ENCODE results near the gene SMO. TPM values are rescaled to one million over a fixed set of nuclear protein-coding genes. Genes with fewer than 3 reads are reported as not detected.

The SMO gene
- total RNA-seq, 1 experiment from 2014 or later = not detected

DNA sequence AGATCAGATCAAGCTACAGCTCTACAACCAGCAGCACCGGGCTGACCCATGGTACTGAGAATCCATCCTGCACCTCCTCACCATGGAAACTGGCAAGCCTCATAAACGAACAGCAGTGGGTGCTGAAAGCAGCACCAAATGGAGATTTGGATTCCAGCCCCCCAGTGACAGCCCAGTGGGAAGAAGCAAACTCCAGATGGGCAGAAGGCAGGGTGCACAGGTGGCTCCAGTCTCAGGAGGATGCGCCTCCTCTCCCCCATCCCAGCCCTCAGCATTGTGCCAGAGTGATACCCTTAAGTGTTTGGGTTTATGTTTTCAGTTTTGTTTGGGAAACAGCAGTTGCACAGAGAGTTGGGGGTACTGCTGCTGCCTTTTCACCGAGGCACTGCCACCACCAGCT is 20.6 kb upstream of the SMO start:
- H3K9me3 Mint-ChIP-seq (ENCODE audit: unreplicated experiment) = no peaks in the 10 kb centered on the region
- no peaks in the 10 kb centered on the region for H3K4me1 Mint-ChIP-seq (ENCODE audit: insufficient read depth, unreplicated experiment)
- intact Hi-C loops (cut with micrococcal nuclease) = no loop called here
- POLR2A ChIA-PET = interaction anchor here (0.5 kb wide), 1 partner anchor 64 kb away, joined by 3 read pairs; no protein-coding TSS in a partner anchor
- no peak for TF ChIP-seq CTCF (IDR thresholded peaks at IDR 0.05; ENCODE audit: unreplicated experiment)
- no peaks in the 10 kb centered on the region for H3K27me3 Mint-ChIP-seq (ENCODE audit: insufficient read depth, unreplicated experiment)
- no peaks in the 10 kb centered on the region for H3K36me3 Mint-ChIP-seq (ENCODE audit: insufficient read depth, unreplicated experiment)
- no peak overlapping the region for H3K4me3 Mint-ChIP-seq (ENCODE audit: unreplicated experiment)
- no peak overlapping the region for H3K27ac Mint-ChIP-seq (ENCODE audit: low read depth, unreplicated experiment)
- DNase-seq (ENCODE audit: unreplicated experiment) = no peak
- no TSS peak for BruUV-seq (replicated peaks)
- CTCF ChIA-PET = interaction anchor here (0.8 to 8.0 kb wide), 4 partner anchors 11 to 50 kb away, joined by 3 to 72 read pairs (median 3); no protein-coding TSS in a partner anchor

- H3K27me3 Mint-ChIP-seq (ENCODE audit: insufficient read depth, unreplicated experiment) = no peaks in the 10 kb centered on the region
- CTCF ChIA-PET = interaction anchor here (0.9 to 8.0 kb wide), 3 partner anchors 12 to 50 kb away, joined by 3 to 72 read pairs (median 3); no protein-coding TSS in a partner anchor
- intact Hi-C loops (cut with micrococcal nuclease) = no loop called here
- no peak overlapping the region for H3K4me3 Mint-ChIP-seq (ENCODE audit: unreplicated experiment)
- no peaks in the 10 kb centered on the region for H3K36me3 Mint-ChIP-seq (ENCODE audit: insufficient read depth, unreplicated experiment)
- no peaks in the 10 kb centered on the region for H3K4me1 Mint-ChIP-seq (ENCODE audit: insufficient read depth, unreplicated experiment)
- POLR2A ChIA-PET = interaction anchor here (0.5 to 1.3 kb wide), 2 partner anchors 26 to 63 kb away, joined by 3 read pairs; no protein-coding TSS in a partner anchor
- no peaks in the 10 kb centered on the region for H3K9me3 Mint-ChIP-seq (ENCODE audit: unreplicated experiment)
- DNase-seq (ENCODE audit: unreplicated experiment) = no peak
- no peak for TF ChIP-seq CTCF (IDR thresholded peaks at IDR 0.05; ENCODE audit: unreplicated experiment)
- no peak overlapping the region for H3K27ac Mint-ChIP-seq (ENCODE audit: low read depth, unreplicated experiment)
- BruUV-seq (replicated peaks) = no TSS peak
These were observed 20.0 kb upstream of the SMO start for GRCh38 chr7:129168231-129169021.

DNA sequence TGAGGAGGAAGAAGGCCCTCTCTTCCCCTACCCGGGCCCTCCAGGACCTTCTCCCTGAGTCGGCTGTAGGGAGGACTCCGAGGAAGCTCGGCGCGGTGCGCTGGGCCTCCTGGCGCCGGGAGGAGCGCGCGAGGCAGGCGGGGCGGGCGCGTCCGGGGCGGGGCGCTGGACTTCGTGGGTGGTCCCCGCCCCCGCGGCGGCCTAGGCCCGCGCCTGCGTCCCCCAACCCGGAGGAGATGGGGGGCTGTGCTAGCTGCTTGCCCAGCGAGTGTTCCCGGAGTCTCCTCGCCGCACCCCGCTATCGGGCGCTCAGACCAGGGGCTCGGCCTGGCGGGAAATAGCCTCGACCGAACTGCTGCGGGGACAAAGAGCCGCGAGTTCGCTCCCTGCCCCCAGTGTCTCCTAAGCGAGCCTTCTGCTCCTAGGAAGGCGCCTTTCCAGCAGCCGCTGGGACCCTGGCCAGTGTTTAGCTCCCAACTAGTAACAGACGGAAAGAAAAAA is 19.2 kb upstream of the SMO start:
- BruUV-seq (replicated peaks) = no TSS peak
- CTCF ChIA-PET = interaction anchor here (8.0 kb wide), 1 partner anchor 41 kb away, joined by 72 read pairs; no protein-coding TSS in a partner anchor
- Mint-ChIP-seq H3K4me1 (ENCODE audit: insufficient read depth, unreplicated experiment) (no peaks in the 10 kb centered on the region), H3K27ac (ENCODE audit: low read depth, unreplicated experiment) (no peak overlapping the region), H3K4me3 (ENCODE audit: unreplicated experiment) (no peak overlapping the region), H3K27me3 (ENCODE audit: insufficient read depth, unreplicated experiment) (no peaks in the 10 kb centered on the region), H3K9me3 (ENCODE audit: unreplicated experiment) (no peaks in the 10 kb centered on the region), H3K36me3 (ENCODE audit: insufficient read depth, unreplicated experiment) (no peaks in the 10 kb centered on the region)
- no peak for TF ChIP-seq CTCF (IDR thresholded peaks at IDR 0.05; ENCODE audit: unreplicated experiment)
- intact Hi-C loops (cut with micrococcal nuclease) = no loop called here
- POLR2A ChIA-PET = interaction anchor here (1.3 kb wide), 1 partner anchor 25 kb away, joined by 3 read pairs; no protein-coding TSS in a partner anchor
- no peak for DNase-seq (ENCODE audit: unreplicated experiment)

- ChIA-PET POLR2A (interaction anchor here (1.3 kb wide), 1 partner anchor 24 kb away, joined by 3 read pairs; no protein-coding TSS in a partner anchor), CTCF (interaction anchor here (8.0 kb wide), 1 partner anchor 41 kb away, joined by 72 read pairs; no protein-coding TSS in a partner anchor)
- TF ChIP-seq CTCF (IDR thresholded peaks at IDR 0.05; ENCODE audit: unreplicated experiment) = no peak
- no peak for DNase-seq (ENCODE audit: unreplicated experiment)
- intact Hi-C loops (cut with micrococcal nuclease) = no loop called here
- Mint-ChIP-seq H3K27me3 (ENCODE audit: insufficient read depth, unreplicated experiment) (no peaks in the 10 kb centered on the region), H3K9me3 (ENCODE audit: unreplicated experiment) (no peaks in the 10 kb centered on the region), H3K4me3 (ENCODE audit: unreplicated experiment) (no peak overlapping the region), H3K27ac (ENCODE audit: low read depth, unreplicated experiment) (no peak overlapping the region), H3K36me3 (ENCODE audit: insufficient read depth, unreplicated experiment) (no peaks in the 10 kb centered on the region), H3K4me1 (ENCODE audit: insufficient read depth, unreplicated experiment) (no peaks in the 10 kb centered on the region)
- BruUV-seq (replicated peaks) = no TSS peak
These were observed 18.6 kb upstream of the SMO start for GRCh38 chr7:129169686-129170440.
